Endothelial cell (in vitro differentiated cells): ENCODE results near the gene MALT1. TPM values are rescaled to one million over a fixed set of nuclear protein-coding genes. Genes with fewer than 3 reads are reported as not detected.

ENCODE experiments used
- DNase-seq: peaks from one replicate; pipeline ENCODE4 v3.0.0; 2021; ENCODE audit warnings: low spot score
- H3K27ac Mint-ChIP-seq: one replicate; pipeline ENCODE4 v1.8.0; 2021; ENCODE audit warnings: mixed read lengths, inconsistent platforms; ENCODE audit not compliant: unreplicated experiment
- H3K27me3 Mint-ChIP-seq: one replicate; pipeline ENCODE4 v1.8.0; 2021; ENCODE audit warnings: mild to moderate bottlenecking, moderate library complexity, mixed read lengths, inconsistent platforms; ENCODE audit not compliant: unreplicated experiment
- H3K36me3 Mint-ChIP-seq: one replicate; pipeline ENCODE4 v1.8.0; 2021; ENCODE audit warnings: mild to moderate bottlenecking, low read depth, mixed read lengths, inconsistent platforms; ENCODE audit not compliant: unreplicated experiment
- H3K4me1 Mint-ChIP-seq: one replicate; pipeline ENCODE4 v1.8.0; 2021; ENCODE audit warnings: mild to moderate bottlenecking, mixed read lengths, inconsistent platforms; ENCODE audit not compliant: unreplicated experiment
- H3K4me3 Mint-ChIP-seq: one replicate; pipeline ENCODE4 v1.8.0; 2021; ENCODE audit warnings: mild to moderate bottlenecking, mixed read lengths, inconsistent platforms; ENCODE audit not compliant: unreplicated experiment
- H3K9me3 Mint-ChIP-seq: one replicate; pipeline ENCODE4 v1.8.0; 2021; ENCODE audit warnings: mixed read lengths, inconsistent platforms; ENCODE audit not compliant: unreplicated experiment
- total RNA-seq: library from RNA; stranded (reverse); fragmentation: NEBNext Ultra II Directional; extraction: Animal tissue kit (Norgen Biotek cat#: 25700); gene quantifications from one replicate; pipeline ENCODE4 v1.2.1, GENCODE V29; 2021; ENCODE audit not compliant: unreplicated experiment
- TF ChIP-seq, protein P1 (sequence below): fragments of 200-600 bp; sonication (generic); IDR thresholded peaks from one replicate; pipeline ENCODE4 v1.5.0; 2021; ENCODE audit warnings: antibody characterized with exemption; ENCODE audit not compliant: unreplicated experiment

The MALT1 gene
- total RNA-seq, 1 donor from 2014 or later: 17.3 TPM

DNA sequence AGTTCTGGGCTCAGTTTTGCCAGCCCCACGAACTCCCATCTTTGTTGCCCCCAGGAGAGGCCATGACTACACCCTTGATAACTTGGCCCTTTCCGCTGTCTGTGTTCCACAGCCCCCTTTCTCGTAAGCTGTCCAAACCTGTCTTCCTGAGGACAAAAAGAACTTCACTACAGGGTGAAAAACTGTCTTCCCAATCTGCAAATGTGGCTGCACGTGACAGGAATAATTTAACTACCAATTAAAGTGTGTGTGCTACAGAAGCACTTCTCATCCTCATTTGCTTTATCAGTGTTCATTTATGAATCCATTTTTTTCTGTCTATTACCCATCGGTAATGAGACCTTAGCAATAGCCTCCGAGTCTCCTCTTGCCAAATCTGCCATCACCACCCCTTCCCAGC, 33.3 kb upstream of the MALT1 start:
- no peak for DNase-seq
- Mint-ChIP-seq H3K4me3 (no peak overlapping the region), H3K4me1 (peaks cover 3% of the 10 kb centered on the region), H3K36me3 (no peaks in the 10 kb centered on the region), H3K27ac (no peak overlapping the region), H3K27me3 (no peaks in the 10 kb centered on the region), H3K9me3 (no peaks in the 10 kb centered on the region)
- TF ChIP-seq, protein P1, sequence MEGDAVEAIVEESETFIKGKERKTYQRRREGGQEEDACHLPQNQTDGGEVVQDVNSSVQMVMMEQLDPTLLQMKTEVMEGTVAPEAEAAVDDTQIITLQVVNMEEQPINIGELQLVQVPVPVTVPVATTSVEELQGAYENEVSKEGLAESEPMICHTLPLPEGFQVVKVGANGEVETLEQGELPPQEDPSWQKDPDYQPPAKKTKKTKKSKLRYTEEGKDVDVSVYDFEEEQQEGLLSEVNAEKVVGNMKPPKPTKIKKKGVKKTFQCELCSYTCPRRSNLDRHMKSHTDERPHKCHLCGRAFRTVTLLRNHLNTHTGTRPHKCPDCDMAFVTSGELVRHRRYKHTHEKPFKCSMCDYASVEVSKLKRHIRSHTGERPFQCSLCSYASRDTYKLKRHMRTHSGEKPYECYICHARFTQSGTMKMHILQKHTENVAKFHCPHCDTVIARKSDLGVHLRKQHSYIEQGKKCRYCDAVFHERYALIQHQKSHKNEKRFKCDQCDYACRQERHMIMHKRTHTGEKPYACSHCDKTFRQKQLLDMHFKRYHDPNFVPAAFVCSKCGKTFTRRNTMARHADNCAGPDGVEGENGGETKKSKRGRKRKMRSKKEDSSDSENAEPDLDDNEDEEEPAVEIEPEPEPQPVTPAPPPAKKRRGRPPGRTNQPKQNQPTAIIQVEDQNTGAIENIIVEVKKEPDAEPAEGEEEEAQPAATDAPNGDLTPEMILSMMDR: no peak

DNA sequence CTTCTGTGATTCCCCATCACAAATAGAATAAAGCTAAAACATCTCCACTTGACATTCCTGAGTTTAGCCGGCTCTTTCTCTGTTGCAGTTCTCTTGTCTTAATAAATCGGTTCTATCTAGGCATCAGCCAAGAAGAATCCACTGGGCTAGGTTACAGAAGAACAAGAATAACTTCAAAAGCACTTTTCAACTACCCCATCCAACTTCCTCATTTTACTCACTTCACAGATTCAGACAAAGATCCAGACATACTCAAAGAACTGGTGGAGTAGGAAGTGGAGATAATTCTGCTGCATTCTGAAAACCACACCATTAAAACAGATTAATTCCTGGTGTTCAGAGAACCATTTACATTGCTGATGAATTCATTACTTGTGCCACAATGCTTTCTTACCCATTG, 32.8 kb upstream of the MALT1 start:
- Mint-ChIP-seq H3K27me3 (no peaks in the 10 kb centered on the region), H3K4me1 (peaks cover 3% of the 10 kb centered on the region), H3K4me3 (no peak overlapping the region), H3K9me3 (no peaks in the 10 kb centered on the region), H3K27ac (no peak overlapping the region), H3K36me3 (no peaks in the 10 kb centered on the region)
- DNase-seq: no peak
- TF ChIP-seq, protein P1: no peak

DNA sequence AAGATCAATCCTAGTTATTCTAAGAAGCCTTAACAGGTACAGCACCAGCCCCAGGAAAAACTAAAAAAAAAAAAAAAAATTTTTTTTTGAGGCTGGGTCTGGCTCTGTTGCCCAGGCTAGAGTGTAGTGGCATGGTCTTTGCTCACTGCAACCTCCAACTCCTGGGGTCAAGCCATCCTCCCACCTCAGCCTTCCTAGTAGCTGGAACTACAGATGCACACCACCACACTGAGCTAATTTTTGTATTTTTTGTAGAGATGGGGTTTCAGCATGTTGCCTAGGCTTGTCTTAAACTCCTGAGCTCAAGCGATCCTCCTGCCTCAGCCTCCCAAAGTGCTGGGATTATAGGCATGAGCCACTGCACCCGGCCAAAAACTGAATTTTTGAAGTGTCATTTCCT, 32.0 kb upstream of the MALT1 start:
- no peak overlapping the region for H3K27ac Mint-ChIP-seq
- no peaks in the 10 kb centered on the region for H3K27me3 Mint-ChIP-seq
- H3K4me3 Mint-ChIP-seq: no peak overlapping the region
- TF ChIP-seq, protein P1: no peak
- H3K9me3 Mint-ChIP-seq: no peaks in the 10 kb centered on the region
- no peaks in the 10 kb centered on the region for H3K36me3 Mint-ChIP-seq
- H3K4me1 Mint-ChIP-seq: peaks cover 3% of the 10 kb centered on the region
- no peak for DNase-seq

DNA sequence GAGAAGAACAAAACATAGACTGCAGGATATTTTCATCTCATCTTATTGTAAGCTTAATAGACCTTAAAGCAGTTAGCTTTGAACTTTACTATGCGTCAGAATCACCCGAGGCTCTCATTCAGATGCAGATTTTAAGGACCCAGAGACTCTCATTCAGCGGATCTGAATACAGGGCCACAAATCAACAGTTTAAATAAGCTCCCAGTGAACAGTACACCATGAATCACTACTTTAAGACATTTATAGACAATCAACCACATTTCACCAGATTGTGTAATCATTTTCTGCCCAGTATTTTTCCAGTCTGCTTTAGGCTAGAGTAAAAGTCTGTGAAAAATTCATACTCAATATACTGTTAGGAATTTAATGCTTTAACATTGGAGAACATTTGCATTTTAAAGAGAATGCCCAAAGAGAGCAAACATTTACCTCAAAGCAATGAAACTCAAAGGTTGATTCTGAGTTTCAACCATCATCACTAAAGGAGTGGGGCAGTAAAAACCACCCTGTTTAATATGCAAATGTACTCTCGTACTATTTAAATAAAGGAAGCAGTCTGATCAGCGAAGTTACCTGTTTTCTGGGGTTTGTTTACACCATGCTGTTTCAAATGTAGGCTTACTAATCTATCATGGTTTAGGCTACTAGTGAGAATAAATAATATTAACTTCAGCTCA, 31.4 kb upstream of the MALT1 start:
- no peak overlapping the region for H3K27ac Mint-ChIP-seq

DNA sequence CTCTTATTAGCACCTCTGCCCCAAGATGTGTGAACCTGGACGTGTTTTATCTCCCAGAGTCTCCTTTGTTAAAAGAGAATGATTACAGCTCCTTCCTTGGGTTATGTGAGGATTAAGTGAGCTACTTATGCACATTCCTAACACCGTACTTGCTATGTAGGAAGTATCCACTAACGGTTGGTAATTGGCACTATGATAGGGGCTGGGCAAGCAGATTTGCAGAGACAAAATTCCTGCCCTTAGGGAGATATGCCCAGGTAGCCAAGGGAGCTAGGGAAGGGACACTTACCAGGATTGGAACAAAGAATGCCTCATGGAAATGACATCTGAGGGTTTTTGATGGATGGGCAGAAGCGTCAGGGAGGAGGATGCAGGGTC, 30.8 kb upstream of the MALT1 start:
- no peaks in the 10 kb centered on the region for H3K27me3 Mint-ChIP-seq
- no peak overlapping the region for H3K4me3 Mint-ChIP-seq
- DNase-seq: no peak
- TF ChIP-seq, protein P1: no peak
- peaks cover 3% of the 10 kb centered on the region for H3K4me1 Mint-ChIP-seq
- no peaks in the 10 kb centered on the region for H3K36me3 Mint-ChIP-seq
- H3K27ac Mint-ChIP-seq: no peak overlapping the region
- H3K9me3 Mint-ChIP-seq: no peaks in the 10 kb centered on the region

More for the DNA sequence above, 31.4 kb upstream of the MALT1 start:
- no peak overlapping the region for H3K4me3 Mint-ChIP-seq
- no peaks in the 10 kb centered on the region for H3K9me3 Mint-ChIP-seq
- H3K4me1 Mint-ChIP-seq: peaks cover 3% of the 10 kb centered on the region
- no peak for DNase-seq
- H3K27me3 Mint-ChIP-seq: no peaks in the 10 kb centered on the region
- no peaks in the 10 kb centered on the region for H3K36me3 Mint-ChIP-seq
- TF ChIP-seq, protein P1: no peak
